ENCODE results near the gene CDC5L.

The CDC5L gene

DNA sequence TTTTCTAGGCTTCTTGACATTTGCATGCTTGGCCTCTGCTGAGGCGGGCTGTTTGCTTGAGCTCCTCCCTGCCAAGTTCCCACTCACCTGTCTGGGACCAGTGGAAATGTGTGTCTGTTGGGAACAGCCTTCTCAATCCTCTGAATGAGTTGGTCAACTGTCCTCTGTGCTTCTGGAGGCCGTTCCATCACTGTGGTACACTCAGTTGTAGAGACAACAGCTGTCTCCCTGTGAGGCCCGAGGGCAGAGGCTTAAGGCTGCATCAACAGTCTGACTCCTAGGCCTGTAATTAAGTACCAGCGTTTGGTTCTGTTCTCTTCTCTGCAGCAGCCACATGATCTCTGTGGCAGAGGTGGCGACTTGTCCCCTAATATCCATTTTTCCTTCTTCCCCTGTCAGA lies 110.9 kb downstream of the CDC5L start:
- no peak for DNase-seq (ENCODE audit: low spot score)

DNA sequence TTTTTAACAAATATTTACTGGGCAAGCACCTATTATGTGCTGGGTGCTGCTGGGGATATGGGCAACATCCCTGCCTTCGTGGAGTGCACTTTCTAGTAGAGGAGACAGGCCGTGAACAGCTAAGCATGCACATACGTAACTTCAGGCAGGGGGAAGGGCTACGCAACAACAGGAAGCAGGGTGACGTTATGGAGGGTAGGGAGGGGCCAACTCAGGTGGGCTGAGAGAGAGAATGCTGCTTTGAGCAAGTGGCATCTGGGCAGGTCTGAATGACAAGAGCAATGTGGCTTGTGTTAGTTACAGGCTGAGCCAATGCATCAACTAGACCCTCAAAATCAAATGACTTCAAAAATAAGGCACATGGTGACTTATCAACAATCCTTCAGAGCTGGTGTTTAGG lies 112.1 kb downstream of the CDC5L start:
- DNase-seq (ENCODE audit: low spot score): no peak
